Activated B cell treated with CpG ODN at 0.5 μM for 24 hours (primary cell): ENCODE data around the gene SYNE3. TPM values are rescaled to one million over a fixed set of nuclear protein-coding genes. Genes with fewer than 3 reads are reported as not detected.

ENCODE experiments used
- ATAC-seq: fragments of 200-7000 bp; cut with Tn5 transposase; one replicate; pipeline ENCODE4 v1.10.0; 2021; ENCODE audit warnings: low read depth, mild to moderate bottlenecking, moderate library complexity
- CTCF ChIA-PET: fragments of 350-600 bp; sonication (Branson Sonifier 250); formaldehyde crosslinking; loops from one replicate; lab custom pipeline; 2021; ENCODE audit warnings: antibody characterized with exemption; lab: Charles Lee
- POLR2A ChIA-PET: fragments of 350-600 bp; sonication (Branson Sonifier 250); formaldehyde crosslinking; loops from one replicate; lab custom pipeline; 2021; ENCODE audit warnings: antibody characterized with exemption; lab: Charles Lee
- DNase-seq: peaks from one replicate; pipeline ENCODE4 v3.0.0; 2022
- H3K27ac Mint-ChIP-seq: one replicate; pipeline ENCODE4 v1.8.0; 2020; ENCODE audit warnings: mixed read lengths
- H3K27me3 Mint-ChIP-seq: one replicate; pipeline ENCODE4 v1.8.0; 2021; ENCODE audit warnings: mixed read lengths
- H3K36me3 Mint-ChIP-seq: one replicate; pipeline ENCODE4 v1.8.0; 2021; ENCODE audit warnings: low read depth, mixed read lengths
- H3K4me1 Mint-ChIP-seq: one replicate; pipeline ENCODE4 v1.8.0; 2021; ENCODE audit warnings: mixed read lengths
- H3K4me3 Mint-ChIP-seq: one replicate; pipeline ENCODE4 v1.8.0; 2020; ENCODE audit warnings: mild to moderate bottlenecking, mixed read lengths
- H3K9me3 Mint-ChIP-seq: one replicate; pipeline ENCODE4 v1.8.0; 2020; ENCODE audit warnings: mixed read lengths
- CTCF ChIP-seq: fragments of 200-600 bp; IDR thresholded peaks from one replicate; pipeline ENCODE4 v1.8.0; 2022; ENCODE audit warnings: antibody characterized with exemption, mild to moderate bottlenecking
- intact Hi-C: fragments of 100-400 bp; cut with micrococcal nuclease; formaldehyde crosslinking; loops from one replicate; pipeline ENCODE4 v1.15.1; 2024
- total RNA-seq: library from RNA; stranded (reverse); gene quantifications from 2 replicates; pipeline ENCODE4 v1.2.3, GENCODE V29; 2022

Gene SYNE3
- total RNA-seq, 1 donor from 2014 or later = 104 TPM

GRCh38 chr14:95522116-95522515 is 5.7 kb upstream of the SYNE3 start:
- intact Hi-C loops = no loop called here
- H3K27me3 Mint-ChIP-seq = no peaks in the 10 kb centered on the region
- ChIA-PET POLR2A (interaction anchor here (0.6 to 7.0 kb wide), 4 partner anchors 12 to 69 kb away, joined by 3 to 52 read pairs (median 3); partner anchors contain the start of gene GLRX5), CTCF (interaction anchor here (9.5 kb wide), 1 partner anchor 79 kb away, joined by 162 read pairs; no protein-coding TSS in a partner anchor)
- H3K36me3 Mint-ChIP-seq = no peaks in the 10 kb centered on the region
- DNase-seq = no peak
- H3K27ac Mint-ChIP-seq = peak overlapping the region; percentile 38
- no peak for TF ChIP-seq CTCF
- no peak for ATAC-seq
- H3K9me3 Mint-ChIP-seq = no peaks in the 10 kb centered on the region
- H3K4me1 Mint-ChIP-seq = peaks cover 62% of the 10 kb centered on the region
- H3K4me3 Mint-ChIP-seq = no peak overlapping the region

GRCh38 chr14:95521001-95521400 is 4.6 kb upstream of the SYNE3 start:
- H3K4me3 Mint-ChIP-seq = no peak overlapping the region
- no peaks in the 10 kb centered on the region for H3K27me3 Mint-ChIP-seq
- no peaks in the 10 kb centered on the region for H3K9me3 Mint-ChIP-seq
- H3K27ac Mint-ChIP-seq = no peak overlapping the region
- H3K36me3 Mint-ChIP-seq = no peaks in the 10 kb centered on the region
- ChIA-PET CTCF (interaction anchor here (1.1 to 3.4 kb wide), 4 partner anchors 25 to 69 kb away, joined by 3 to 10 read pairs (median 5); no protein-coding TSS in a partner anchor), POLR2A (interaction anchor here (0.7 to 8.2 kb wide), 5 partner anchors 10 to 57 kb away, joined by 4 to 113 read pairs (median 4); partner anchors contain the start of gene GLRX5)
- DNase-seq = no peak
- no peak for TF ChIP-seq CTCF
- ATAC-seq = no peak
- H3K4me1 Mint-ChIP-seq = peaks cover 65% of the 10 kb centered on the region
- intact Hi-C loops = no loop called here

- ChIA-PET CTCF (interaction anchor here (0.6 to 3.4 kb wide), 5 partner anchors 24 to 78 kb away, joined by 3 to 10 read pairs (median 5); no protein-coding TSS in a partner anchor), POLR2A (interaction anchor here (0.7 to 8.2 kb wide), 6 partner anchors 11 to 193 kb away, joined by 3 to 113 read pairs (median 4); partner anchors contain the start of gene GLRX5)
- TF ChIP-seq CTCF = no peak
Observed at GRCh38 chr14:95520346-95520745, 3.9 kb upstream of the SYNE3 start.

GRCh38 chr14:95519699-95520098 is 3.2 kb upstream of the SYNE3 start:
- ATAC-seq = peak; percentile 8
- H3K9me3 Mint-ChIP-seq = no peaks in the 10 kb centered on the region
- POLR2A ChIA-PET = interaction anchor here (1.0 to 8.2 kb wide), 9 partner anchors 10 to 192 kb away, joined by 3 to 113 read pairs (median 4); partner anchors contain the start of gene GLRX5

More at GRCh38 chr14:95520346-95520745, 3.9 kb upstream of the SYNE3 start:
- peak; percentile 8 for ATAC-seq
- Mint-ChIP-seq H3K4me3 (peak overlapping the region; percentile 75), H3K4me1 (peaks cover 64% of the 10 kb centered on the region), H3K36me3 (peaks cover 2% of the 10 kb centered on the region), H3K27ac (peak overlapping the region; percentile 93), H3K9me3 (no peaks in the 10 kb centered on the region), H3K27me3 (no peaks in the 10 kb centered on the region)
- no peak for DNase-seq
- intact Hi-C loops = no loop called here

More at GRCh38 chr14:95519699-95520098, 3.2 kb upstream of the SYNE3 start:
- Mint-ChIP-seq H3K36me3 (peaks cover 5% of the 10 kb centered on the region), H3K4me1 (peaks cover 71% of the 10 kb centered on the region), H3K4me3 (peak overlapping the region; percentile 75), H3K27ac (peak overlapping the region; percentile 93), H3K27me3 (no peaks in the 10 kb centered on the region)
- DNase-seq = no peak
- CTCF ChIA-PET = interaction anchor here (1.3 to 3.4 kb wide), 4 partner anchors 24 to 77 kb away, joined by 3 to 15 read pairs (median 8); no protein-coding TSS in a partner anchor
- no peak for TF ChIP-seq CTCF
- intact Hi-C loops = loop anchor here (2.0 to 5.0 kb wide), 4 partner anchors 191 to 1552 kb away; partner anchors contain the start of gene DICER1
